Activated T-cell treated with anti-CD3 and anti-CD28 coated beads, Interleukin-2, amount 50 U/mL, for 1 hour (primary cell): ENCODE measurements around the gene TMEM47.

ENCODE experiments used
- DNase-seq: peaks from one replicate; pipeline ENCODE4 v3.0.0-alpha.2; 2020

The TMEM47 gene

DNA sequence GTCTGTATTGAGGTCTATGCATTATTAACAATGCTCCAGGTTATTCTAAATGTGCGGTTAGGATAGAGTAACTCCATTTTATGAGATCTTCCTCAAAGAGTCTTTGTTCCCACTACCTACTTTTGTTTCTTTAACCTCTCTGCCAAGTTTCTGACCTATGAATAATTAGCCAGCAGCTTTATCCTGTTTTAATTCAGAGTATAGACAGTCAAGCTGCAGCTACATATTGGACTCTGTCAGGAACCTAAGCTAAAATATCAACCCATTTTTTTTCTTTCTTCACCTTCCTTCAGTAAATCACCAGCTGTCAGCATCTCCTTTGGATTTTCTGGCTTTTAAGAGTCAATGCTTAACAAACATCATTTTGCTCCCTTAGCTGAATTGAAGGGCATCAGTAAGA is 72.3 kb downstream of the TMEM47 start:
- DNase-seq = no peak

DNA sequence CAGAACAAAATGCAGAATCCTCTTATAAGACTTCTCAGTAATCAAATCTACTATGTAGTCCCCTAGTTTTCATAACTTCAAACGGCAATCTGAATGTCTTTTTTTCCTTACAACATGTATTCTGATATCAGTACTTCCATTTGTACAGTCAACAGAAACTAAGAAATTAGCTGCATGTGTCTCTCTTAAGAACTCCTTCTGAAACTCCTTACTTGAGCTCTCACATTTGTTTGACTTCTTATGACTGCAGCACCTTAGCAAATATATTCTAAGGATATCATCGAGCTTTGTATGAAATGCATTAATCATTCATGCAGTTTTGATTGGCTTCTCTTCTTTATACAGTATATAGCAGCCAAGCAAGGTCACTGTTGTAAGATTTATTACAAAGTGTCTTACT is 77.0 kb downstream of the TMEM47 start:
- DNase-seq = no peak

DNA sequence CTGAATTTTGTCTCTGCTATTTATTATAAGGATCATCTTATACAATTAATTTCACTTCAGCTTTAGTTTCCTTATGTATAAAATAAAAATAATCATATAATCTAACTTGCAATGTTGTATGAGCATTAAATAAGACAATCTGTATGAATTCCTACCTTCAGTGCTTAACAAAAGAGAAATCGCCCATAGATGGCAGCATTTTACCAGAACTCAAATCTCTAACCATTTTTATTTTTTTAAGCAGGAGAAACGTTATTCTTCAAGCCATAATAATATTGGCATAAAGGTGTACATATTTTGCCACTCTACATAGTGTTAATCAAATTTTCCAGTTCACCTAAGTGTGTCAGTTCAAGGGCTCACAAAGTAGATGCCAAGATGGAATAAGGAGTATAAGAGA is 78.8 kb downstream of the TMEM47 start:
- no peak for DNase-seq
